H1 (cell line): Measurements from ENCODE around the gene DENND1A.

Experiments
- CTCF ChIP-seq, 3 experiments: IDR thresholded peaks; 1 replicate in 2 of 3; 2 replicates in 1 of 3; pipeline versions ENCODE4 v1.5.1 to v1.6.1; 2011; ENCODE audit warnings: low read length in 3 of 3, mild to moderate bottlenecking in 3 of 3, inconsistent platforms in 2 of 3, low read depth in 1 of 3, moderate library complexity in 1 of 3; ENCODE audit not compliant: insufficient read depth in 1 of 3; ENCODE audit errors: control extremely low read depth in 1 of 3
- EP300 ChIP-seq, 2 experiments: IDR thresholded peaks; 1 replicate in 1 of 2; 2 replicates in 1 of 2; pipeline ENCODE4 v1.6.1; 2011 to 2012; ENCODE audit warnings: low read depth in 2 of 2, low read length in 2 of 2, mild to moderate bottlenecking in 2 of 2, borderline replicate concordance in 1 of 2, inconsistent platforms in 1 of 2, moderate library complexity in 1 of 2
- EZH2 ChIP-seq: fragments of 200-600 bp; sonication (generic); IDR thresholded peaks from 2 replicates; pipeline ENCODE4 v1.7.1; 2012; ENCODE audit warnings: low read depth, mild to moderate bottlenecking, moderate library complexity, low read length, inconsistent platforms; ENCODE audit not compliant: severe bottlenecking
- MAFK ChIP-seq: IDR thresholded peaks from 2 replicates; pipeline ENCODE4 v1.6.1; 2012; ENCODE audit warnings: low read depth, mild to moderate bottlenecking, improper control_type of control experiment, low read length
- POLR2A ChIP-seq, 2 experiments: IDR thresholded peaks; 1 replicate in 1 of 2; 2 replicates in 1 of 2; pipeline ENCODE4 v1.6.1; 2011; ENCODE audit warnings: low read depth in 2 of 2, low read length in 2 of 2, mild to moderate bottlenecking in 2 of 2; ENCODE audit errors: control extremely low read depth in 1 of 2
- POLR2AphosphoS5 ChIP-seq: IDR thresholded peaks from 2 replicates; pipeline ENCODE4 v1.6.1; 2011; ENCODE audit warnings: low read depth, low read length
- RAD21 ChIP-seq, 2 experiments: IDR thresholded peaks in 1 of 2; conservative IDR thresholded peaks in 1 of 2; 2 replicates each; pipeline ENCODE4 v1.6.1; 2011; ENCODE audit warnings: low read depth in 2 of 2, low read length in 2 of 2, improper control_type of control experiment in 1 of 2, inconsistent platforms in 1 of 2, mild to moderate bottlenecking in 1 of 2, moderate library complexity in 1 of 2
- SIN3A ChIP-seq, 2 experiments: IDR thresholded peaks in 1 of 2; conservative IDR thresholded peaks in 1 of 2; 2 replicates each; pipeline ENCODE4 v1.6.1; 2011 to 2012; ENCODE audit warnings: low read length in 2 of 2, improper control_type of control experiment in 1 of 2, low read depth in 1 of 2, mild to moderate bottlenecking in 1 of 2
- SP1 ChIP-seq: IDR thresholded peaks from 2 replicates; pipeline ENCODE4 v1.6.1; 2011; ENCODE audit warnings: low read depth, low read length
- SRF ChIP-seq: IDR thresholded peaks from 2 replicates; pipeline ENCODE4 v1.6.1; 2011; ENCODE audit warnings: mild to moderate bottlenecking, low read depth, low read length, moderate library complexity
- TAF1 ChIP-seq: IDR thresholded peaks from 2 replicates; pipeline ENCODE4 v1.6.1; 2011; ENCODE audit warnings: mild to moderate bottlenecking, low read depth, low read length
- USF2 ChIP-seq: IDR thresholded peaks from 2 replicates; pipeline ENCODE4 v1.6.1; 2011; ENCODE audit warnings: low read length, improper control_type of control experiment
- ZNF274 ChIP-seq: IDR thresholded peaks from 2 replicates; pipeline ENCODE4 v1.7.0; 2012; ENCODE audit warnings: low read length, borderline replicate concordance; ENCODE audit errors: extremely low read depth
- TF ChIP-seq, protein P1 (sequence below): IDR thresholded peaks from 2 replicates; pipeline ENCODE4 v1.6.1; 2012; ENCODE audit warnings: inconsistent platforms

GRCh38 chr9:123470991-123471770 is 458.7 kb downstream of the DENND1A start:
- TF ChIP-seq POLR2AphosphoS5 (no peak), CTCF (IDR thresholded peaks at IDR 0.05; ENCODE audit: control extremely low read depth in 1 of 3, insufficient read depth in 1 of 3, low read depth in 1 of 3, low read length in 3 of 3) (no peak), POLR2A (IDR thresholded peaks at IDR 0.05; ENCODE audit: control extremely low read depth in 1 of 2, low read depth in 2 of 2, low read length in 2 of 2) (no peak), EP300 (IDR thresholded peaks at IDR 0.05; ENCODE audit: borderline replicate concordance in 1 of 2, low read depth in 2 of 2, low read length in 2 of 2) (no peak), SRF (no peak), SP1 (no peak), RAD21 (IDR thresholded peaks at IDR 0.05 in 1 of 2, conservative IDR thresholded peaks at IDR 0.05 in 1 of 2; ENCODE audit: low read depth in 2 of 2, low read length in 2 of 2) (no peak), SIN3A (conservative IDR thresholded peaks at IDR 0.05 in 1 of 2, IDR thresholded peaks at IDR 0.05 in 1 of 2; ENCODE audit: low read depth in 1 of 2, low read length in 2 of 2) (no peak), TAF1 (no peak), EZH2 (no peak), ZNF274 (no peak), USF2 (no peak), MAFK (no peak)
- TF ChIP-seq, protein P1, sequence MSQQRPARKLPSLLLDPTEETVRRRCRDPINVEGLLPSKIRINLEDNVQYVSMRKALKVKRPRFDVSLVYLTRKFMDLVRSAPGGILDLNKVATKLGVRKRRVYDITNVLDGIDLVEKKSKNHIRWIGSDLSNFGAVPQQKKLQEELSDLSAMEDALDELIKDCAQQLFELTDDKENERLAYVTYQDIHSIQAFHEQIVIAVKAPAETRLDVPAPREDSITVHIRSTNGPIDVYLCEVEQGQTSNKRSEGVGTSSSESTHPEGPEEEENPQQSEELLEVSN = no peak
